T-helper 17 cell (primary cell): ENCODE results near the gene HPGD. TPM values are rescaled to one million over a fixed set of nuclear protein-coding genes. Genes with fewer than 3 reads are reported as not detected.
A peak's percentile ranks its signal among the peaks of the same experiment; 100 is the strongest.

ENCODE experiments used
- ATAC-seq: fragments of 150-1000 bp; cut with Tn5 transposase; 2 replicates; pipeline ENCODE4 v1.10.0; 2021; ENCODE audit warnings: mild to moderate bottlenecking, moderate library complexity
- DNase-seq, 3 donors: peaks; one replicate each; pipeline versions ENCODE4 v3.0.0 to v3.0.0-alpha.2; 2020 to 2021
- H3K9me3 ChIP-seq: one replicate; pipeline ENCODE4 v1.7.0; 2013; ENCODE audit warnings: low read length, mild to moderate bottlenecking; ENCODE audit not compliant: control insufficient read depth, poor library complexity, severe bottlenecking
- H3K27ac Mint-ChIP-seq: one replicate; pipeline ENCODE4 v1.8.0; 2022; ENCODE audit warnings: mild to moderate bottlenecking, moderate library complexity, mixed read lengths
- H3K27me3 Mint-ChIP-seq: one replicate; pipeline ENCODE4 v1.8.0; 2022; ENCODE audit warnings: mixed read lengths
- H3K36me3 Mint-ChIP-seq: one replicate; pipeline ENCODE4 v1.8.0; 2022; ENCODE audit warnings: low read depth, mixed read lengths
- H3K4me1 Mint-ChIP-seq: one replicate; pipeline ENCODE4 v1.8.0; 2022; ENCODE audit warnings: mild to moderate bottlenecking, mixed read lengths
- H3K4me3 Mint-ChIP-seq: one replicate; pipeline ENCODE4 v1.8.0; 2022; ENCODE audit warnings: mild to moderate bottlenecking, moderate library complexity, mixed read lengths
- total RNA-seq, 4 donors: library from RNA in 2 of 4; stranded (reverse) in 2 of 4; gene quantifications; one replicate each; pipeline ENCODE4 v1.2.3 and lab custom pipeline; 2022 to 2026

The HPGD gene
- total RNA-seq, 2 donors from 2014 or later, result 19.3 to 20.8 TPM

DNA sequence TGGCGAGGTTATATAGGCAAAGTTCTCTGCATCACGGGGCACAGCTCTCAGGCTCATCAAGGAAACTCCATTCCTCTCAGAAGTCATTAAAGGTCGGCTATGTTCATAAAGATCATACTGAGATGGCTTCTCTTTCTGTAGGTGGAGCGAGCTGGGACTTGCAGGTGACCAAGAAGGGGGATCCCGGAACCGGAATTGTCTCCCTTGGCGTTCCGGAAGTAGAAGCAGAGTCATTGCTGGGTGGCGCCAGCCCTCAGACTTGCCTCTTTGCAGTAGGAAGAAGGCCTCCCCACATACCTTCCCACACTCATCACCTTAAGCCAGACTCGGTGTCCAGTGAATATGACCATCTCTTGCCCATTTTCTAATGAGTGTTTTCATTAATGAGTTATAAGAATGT lies 17.9 kb upstream of the HPGD start:
- ATAC-seq, result no peak
- peaks cover 2% of the 10 kb centered on the region for H3K36me3 Mint-ChIP-seq
- H3K9me3 ChIP-seq, result no peaks in the 10 kb centered on the region

DNA sequence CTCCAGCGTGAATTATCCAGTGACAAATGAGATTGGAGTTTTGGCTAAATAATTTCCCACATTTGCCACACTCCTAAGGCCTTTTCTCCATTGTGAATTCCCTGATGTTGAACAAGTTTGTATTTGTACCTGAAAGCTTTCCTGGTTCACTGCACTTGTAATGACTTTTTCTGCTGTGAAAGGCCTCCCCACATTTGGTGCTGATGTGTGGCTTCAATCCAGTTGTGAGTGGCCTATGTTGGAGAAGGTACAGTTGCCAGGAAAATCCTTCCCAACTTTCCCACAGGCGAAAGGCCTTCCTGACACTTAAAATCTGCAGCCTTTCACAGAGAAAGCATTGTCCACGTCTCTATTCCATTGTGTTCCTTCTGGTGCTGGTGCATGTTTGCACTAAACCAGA lies 17.3 kb upstream of the HPGD start:
- DNase-seq (no peak), ATAC-seq (no peak)
- no peaks in the 10 kb centered on the region for H3K9me3 ChIP-seq
- no peak overlapping the region for H3K4me3 Mint-ChIP-seq
- H3K27ac Mint-ChIP-seq, result no peak overlapping the region
- no peaks in the 10 kb centered on the region for H3K4me1 Mint-ChIP-seq
- peaks cover 2% of the 10 kb centered on the region for H3K36me3 Mint-ChIP-seq
- no peaks in the 10 kb centered on the region for H3K27me3 Mint-ChIP-seq

More for the DNA sequence above, 17.9 kb upstream of the HPGD start:
- no peaks in the 10 kb centered on the region for H3K27me3 Mint-ChIP-seq
- H3K4me3 Mint-ChIP-seq, result no peak overlapping the region
- no peak for DNase-seq
- H3K4me1 Mint-ChIP-seq, result no peaks in the 10 kb centered on the region
- H3K27ac Mint-ChIP-seq, result no peak overlapping the region

DNA sequence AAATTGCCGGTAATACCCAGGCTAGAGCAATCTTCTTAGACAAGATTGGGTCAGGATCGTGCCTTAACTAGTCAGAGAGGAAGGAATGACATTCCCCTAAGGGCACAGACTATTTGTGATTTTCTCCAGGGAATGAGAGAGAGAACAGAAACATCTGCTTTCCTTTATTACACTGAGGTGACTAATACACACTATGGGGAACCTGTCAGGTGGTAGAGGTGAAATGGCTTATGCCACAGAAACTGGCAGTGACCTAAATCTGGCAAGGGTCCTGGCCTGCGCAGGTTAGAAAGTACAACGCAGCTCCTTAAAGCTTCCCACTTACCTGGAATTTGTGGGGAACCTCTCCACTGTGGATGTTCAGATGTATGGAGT lies 16.6 kb upstream of the HPGD start:
- H3K36me3 Mint-ChIP-seq, result peaks cover 2% of the 10 kb centered on the region
- H3K4me1 Mint-ChIP-seq, result no peaks in the 10 kb centered on the region
- no peak overlapping the region for H3K4me3 Mint-ChIP-seq
- H3K9me3 ChIP-seq, result no peaks in the 10 kb centered on the region
- no peak for DNase-seq
- no peaks in the 10 kb centered on the region for H3K27me3 Mint-ChIP-seq
- ATAC-seq, result no peak
- no peak overlapping the region for H3K27ac Mint-ChIP-seq

DNA sequence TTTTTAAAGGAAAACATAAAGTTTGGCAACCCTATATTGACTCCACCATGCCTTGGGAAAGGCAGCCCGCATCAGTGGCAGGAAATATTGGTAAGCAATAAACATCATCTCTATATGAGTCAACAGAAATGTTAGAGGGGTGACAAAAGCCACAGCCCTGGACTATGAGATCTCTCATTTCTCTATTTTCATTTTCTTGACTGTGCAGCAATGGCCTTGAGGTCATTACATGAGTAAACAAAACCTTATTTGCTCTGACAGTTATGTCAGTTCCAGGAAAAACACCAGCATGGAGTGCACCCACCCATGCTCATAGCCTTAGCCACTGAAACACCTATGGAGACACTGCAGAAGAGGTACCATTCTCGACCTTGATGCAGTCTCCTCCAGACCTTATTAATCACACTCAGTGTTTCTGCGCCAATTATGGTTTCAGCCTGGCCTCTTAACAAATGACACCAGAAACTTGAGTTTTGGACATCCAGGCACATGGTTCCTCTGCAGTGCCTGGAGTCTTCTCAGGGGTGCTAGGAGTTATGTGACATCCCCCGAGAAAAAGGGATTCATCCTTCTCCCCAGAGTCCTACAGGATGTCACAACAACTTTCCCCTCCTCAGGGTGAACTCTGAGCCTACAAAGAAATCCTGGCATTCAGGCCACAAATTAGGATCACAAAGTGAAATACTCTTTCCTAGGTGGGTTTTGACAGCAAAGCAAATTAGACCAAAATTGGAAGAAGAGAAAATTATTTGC lies 16.0 kb upstream of the HPGD start:
- DNase-seq (no peak), ATAC-seq (no peak)
- no peak overlapping the region for H3K4me3 Mint-ChIP-seq
- H3K27me3 Mint-ChIP-seq, result no peaks in the 10 kb centered on the region
- peaks cover 2% of the 10 kb centered on the region for H3K36me3 Mint-ChIP-seq
- H3K4me1 Mint-ChIP-seq, result no peaks in the 10 kb centered on the region
- H3K27ac Mint-ChIP-seq, result no peak overlapping the region
- no peaks in the 10 kb centered on the region for H3K9me3 ChIP-seq

DNA sequence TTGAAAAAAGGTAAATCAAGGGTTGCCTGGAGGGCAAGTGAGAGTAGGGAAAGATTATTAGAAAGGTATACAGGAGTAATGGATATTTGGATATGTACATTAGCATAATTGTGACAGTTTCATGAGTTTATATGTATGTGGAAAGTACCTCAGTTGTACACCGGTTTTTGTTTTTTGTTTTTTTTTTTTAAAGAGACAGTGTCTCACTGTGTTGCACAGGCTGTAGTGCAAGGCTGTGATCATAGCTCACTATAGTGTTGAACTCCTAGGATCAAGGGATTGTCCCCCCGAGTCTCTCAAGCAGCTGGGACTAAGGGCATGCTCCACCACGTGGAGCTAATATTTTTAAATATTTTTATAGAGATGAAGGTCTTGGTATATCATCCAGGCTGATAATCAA lies 15.3 kb upstream of the HPGD start:
- peaks cover 2% of the 10 kb centered on the region for H3K36me3 Mint-ChIP-seq
- no peak overlapping the region for H3K4me3 Mint-ChIP-seq
- DNase-seq (no peak), ATAC-seq (no peak)
- H3K27ac Mint-ChIP-seq, result no peak overlapping the region
- no peaks in the 10 kb centered on the region for H3K4me1 Mint-ChIP-seq
- no peaks in the 10 kb centered on the region for H3K9me3 ChIP-seq
- H3K27me3 Mint-ChIP-seq, result no peaks in the 10 kb centered on the region

DNA sequence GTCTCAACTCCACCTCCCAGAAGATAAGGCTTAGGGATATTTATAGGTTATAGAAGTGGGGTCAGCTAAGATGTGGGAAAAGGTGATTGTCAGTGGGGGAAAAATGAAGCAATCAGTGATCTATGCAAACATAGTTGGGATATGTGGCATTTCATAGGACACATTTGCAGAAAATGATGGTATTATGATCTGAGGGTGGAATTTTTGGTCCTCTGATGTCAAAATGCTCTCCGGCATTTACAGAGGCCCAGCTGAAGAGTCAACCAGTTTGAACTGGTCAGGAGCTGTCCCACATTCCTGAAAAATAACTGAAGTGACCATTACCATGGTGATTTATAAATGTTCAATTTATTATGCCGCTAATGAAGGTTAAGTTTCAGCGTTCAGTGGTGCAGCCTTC lies 12.2 kb upstream of the HPGD start:
- no peaks in the 10 kb centered on the region for H3K4me1 Mint-ChIP-seq
- DNase-seq (no peak), ATAC-seq (no peak)

DNA sequence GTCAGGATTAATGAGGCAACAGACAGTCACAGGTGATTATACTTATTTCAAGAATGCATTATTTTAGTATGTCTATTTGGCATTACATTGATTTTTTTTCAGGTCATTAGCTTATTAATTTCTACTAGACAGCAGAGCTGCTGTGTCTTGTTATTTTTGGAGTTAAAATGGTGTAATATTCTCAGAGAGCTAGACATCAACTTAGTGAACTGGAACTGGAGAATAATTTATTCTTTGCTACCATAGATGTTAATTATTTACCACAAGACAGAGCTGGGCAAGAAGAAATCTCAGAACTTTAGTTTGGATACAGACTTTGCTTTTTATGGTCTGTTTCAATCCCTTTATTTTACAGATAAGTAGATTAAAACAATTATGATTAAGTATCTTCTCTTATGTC lies 10.2 kb upstream of the HPGD start:
- H3K27me3 Mint-ChIP-seq, result no peaks in the 10 kb centered on the region
- no peaks in the 10 kb centered on the region for H3K9me3 ChIP-seq
- DNase-seq (no peak), ATAC-seq (no peak)
- no peak overlapping the region for H3K4me3 Mint-ChIP-seq
- H3K36me3 Mint-ChIP-seq, result no peaks in the 10 kb centered on the region
- H3K27ac Mint-ChIP-seq, result no peak overlapping the region
- H3K4me1 Mint-ChIP-seq, result no peaks in the 10 kb centered on the region

More for the DNA sequence above, 12.2 kb upstream of the HPGD start:
- Mint-ChIP-seq H3K4me3 (no peak overlapping the region), H3K27me3 (no peaks in the 10 kb centered on the region), H3K36me3 (no peaks in the 10 kb centered on the region), H3K27ac (no peak overlapping the region)
- H3K9me3 ChIP-seq, result no peaks in the 10 kb centered on the region

DNA sequence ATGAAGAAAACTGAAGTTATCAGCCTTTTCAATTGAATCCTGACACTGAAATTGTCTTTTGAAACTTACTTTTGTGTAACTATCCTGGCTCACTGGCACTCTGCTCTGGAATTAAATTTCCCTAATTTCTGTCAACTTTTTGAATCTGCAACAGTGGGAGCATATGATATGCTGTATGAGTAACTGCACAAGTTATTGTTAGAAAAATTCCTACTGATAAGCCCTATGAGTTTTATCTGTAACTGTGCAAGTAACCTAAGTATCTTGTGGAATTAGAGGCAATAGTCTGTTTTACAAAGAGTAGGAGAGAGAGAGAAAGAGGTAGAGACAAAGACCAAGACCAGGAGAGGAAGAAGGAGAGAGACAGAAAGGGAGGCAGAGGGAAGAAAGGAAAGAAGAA lies 9.2 kb upstream of the HPGD start:
- Mint-ChIP-seq H3K27ac (no peak overlapping the region), H3K27me3 (no peaks in the 10 kb centered on the region), H3K4me3 (no peak overlapping the region), H3K36me3 (no peaks in the 10 kb centered on the region), H3K4me1 (no peaks in the 10 kb centered on the region)
- ATAC-seq, result no peak
- H3K9me3 ChIP-seq, result no peaks in the 10 kb centered on the region
- no peak for DNase-seq

DNA sequence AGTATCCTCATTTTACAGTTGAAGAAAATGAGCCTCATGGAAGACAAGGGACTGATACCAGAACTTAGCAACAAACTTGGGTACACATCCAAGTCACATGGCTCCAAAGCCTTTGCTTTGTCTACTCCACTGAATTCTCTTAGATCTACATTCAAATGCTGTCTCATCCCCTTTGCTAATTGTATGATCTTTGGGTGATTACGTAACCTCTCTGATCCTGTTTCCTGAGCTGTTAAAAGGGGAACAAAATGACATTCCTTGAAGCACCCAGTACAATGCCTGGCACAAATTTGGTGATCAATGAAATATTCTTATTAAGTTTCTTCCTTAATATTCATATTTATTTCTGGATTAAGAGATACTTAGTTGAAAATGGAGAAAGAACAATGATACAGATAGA lies 5.9 kb upstream of the HPGD start:
- no peaks in the 10 kb centered on the region for H3K36me3 Mint-ChIP-seq
- H3K4me3 Mint-ChIP-seq, result no peak overlapping the region
- DNase-seq (no peak), ATAC-seq (no peak)
- no peaks in the 10 kb centered on the region for H3K9me3 ChIP-seq
- peaks cover 26% of the 10 kb centered on the region for H3K27me3 Mint-ChIP-seq
- peaks cover 10% of the 10 kb centered on the region for H3K4me1 Mint-ChIP-seq
- no peak overlapping the region for H3K27ac Mint-ChIP-seq

DNA sequence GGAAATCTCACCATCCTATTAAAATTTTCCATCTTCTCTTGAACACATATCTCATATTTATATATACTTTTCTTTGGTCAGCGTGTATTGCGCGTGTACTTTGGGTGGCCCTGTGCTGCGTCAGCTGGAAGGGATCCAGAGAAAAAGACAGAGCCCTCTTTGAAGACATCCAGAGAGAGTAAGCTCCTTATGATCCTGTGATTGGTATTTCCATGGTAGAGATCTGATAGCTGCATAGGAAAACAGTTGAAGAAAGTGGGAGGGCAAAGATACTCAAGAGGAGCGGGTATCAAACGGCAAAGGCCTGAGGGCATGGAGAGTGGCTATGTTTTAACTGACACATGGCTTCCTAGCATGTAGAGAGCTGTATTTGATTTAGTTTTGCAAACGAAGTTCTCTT lies 4.4 kb upstream of the HPGD start:
- Mint-ChIP-seq H3K4me1 (peaks cover 10% of the 10 kb centered on the region), H3K27ac (no peak overlapping the region), H3K27me3 (peaks cover 32% of the 10 kb centered on the region), H3K36me3 (no peaks in the 10 kb centered on the region), H3K4me3 (no peak overlapping the region)
- ATAC-seq (no peak), DNase-seq (no peak)
- H3K9me3 ChIP-seq, result no peaks in the 10 kb centered on the region

DNA sequence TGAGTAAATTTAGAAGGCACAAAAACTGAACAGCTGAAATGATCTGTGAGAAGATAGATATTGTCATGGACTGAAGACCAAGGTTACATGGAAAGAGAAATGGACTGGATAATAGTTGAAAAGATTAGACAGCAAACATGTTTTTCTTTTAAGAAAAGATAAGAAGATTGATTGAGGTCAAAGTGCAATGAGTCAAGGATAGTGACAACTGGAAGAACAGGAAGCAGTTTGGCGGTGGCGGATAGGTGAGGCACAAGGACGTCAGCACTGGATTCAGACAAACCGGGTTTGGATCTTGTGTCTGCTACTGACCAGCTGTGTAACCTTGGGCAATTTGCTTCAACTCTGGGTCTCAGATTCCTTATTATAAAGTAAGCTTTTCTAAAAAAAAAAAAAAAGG lies 2.0 kb upstream of the HPGD start:
- no peak for ATAC-seq
- DNase-seq, result no peak
- Mint-ChIP-seq H3K4me3 (peak overlapping the region; percentile 53), H3K4me1 (peaks cover 14% of the 10 kb centered on the region), H3K27me3 (peaks cover 34% of the 10 kb centered on the region), H3K27ac (peak overlapping the region; percentile 84), H3K36me3 (peaks cover 3% of the 10 kb centered on the region)
- H3K9me3 ChIP-seq, result no peaks in the 10 kb centered on the region

DNA sequence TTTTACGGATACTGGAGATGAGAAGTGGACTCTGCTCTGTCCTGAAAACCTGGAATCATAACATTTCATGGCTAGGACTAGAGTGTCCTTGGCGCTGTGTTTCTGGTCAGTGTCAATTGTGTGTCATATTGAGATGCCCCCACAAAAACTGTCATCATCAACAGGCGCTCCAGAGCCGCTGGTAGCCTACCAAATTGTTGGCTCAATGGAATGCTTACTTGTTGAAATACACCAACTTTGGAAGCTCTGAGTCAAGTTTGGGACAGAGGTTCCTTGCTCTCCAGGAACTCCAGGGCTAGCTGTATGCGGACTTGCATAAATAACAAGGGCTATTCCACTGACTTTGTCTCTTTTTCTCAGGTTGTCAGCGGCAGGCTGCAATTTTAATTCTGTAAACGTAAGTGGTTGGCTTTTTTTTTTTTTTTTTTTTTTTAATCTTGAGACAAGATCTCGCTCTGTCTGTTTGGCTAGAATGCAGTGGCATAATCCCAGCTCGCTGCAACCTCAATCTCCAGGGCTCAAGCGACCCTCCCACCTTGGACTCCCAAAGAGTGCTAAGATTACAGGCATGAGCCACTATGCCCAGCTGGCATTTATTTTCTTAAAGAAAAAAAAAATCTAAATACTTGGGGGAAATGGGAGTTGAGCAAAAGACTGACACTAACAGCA lies 871 bp upstream of the HPGD start:
- peaks cover 14% of the 10 kb centered on the region for H3K4me1 Mint-ChIP-seq
- DNase-seq, result no peak

DNA sequence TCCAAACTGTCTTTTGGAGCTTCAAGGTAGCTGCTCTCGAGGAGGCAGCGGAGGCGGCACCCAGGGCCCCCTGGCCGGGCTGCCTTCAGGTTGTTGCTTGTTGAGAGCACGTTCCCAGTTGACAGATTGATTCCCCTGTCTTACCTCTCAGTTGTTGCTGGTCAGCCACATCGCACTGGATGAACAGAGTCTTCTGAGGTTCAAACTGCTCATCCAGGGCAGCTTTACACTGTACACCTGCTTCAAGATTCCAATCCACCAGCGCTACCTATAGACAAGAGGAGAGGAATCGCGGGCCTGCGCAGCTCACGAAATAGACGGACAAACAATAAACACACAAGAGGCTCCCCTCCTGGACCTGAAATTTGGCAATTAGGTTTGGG lies 497 bp downstream of the HPGD start:
- ATAC-seq, result peak; percentile 35
- peak in 1 of 3 donors; percentile 7 for DNase-seq

More for the DNA sequence above, 871 bp upstream of the HPGD start:
- peak overlapping the region; percentile 91 for H3K4me3 Mint-ChIP-seq
- no peaks in the 10 kb centered on the region for H3K9me3 ChIP-seq
- H3K27me3 Mint-ChIP-seq, result peaks cover 34% of the 10 kb centered on the region
- H3K36me3 Mint-ChIP-seq, result peaks cover 3% of the 10 kb centered on the region
- peak overlapping the region; percentile 84 for H3K27ac Mint-ChIP-seq
- ATAC-seq, result peak; percentile 19

DNA sequence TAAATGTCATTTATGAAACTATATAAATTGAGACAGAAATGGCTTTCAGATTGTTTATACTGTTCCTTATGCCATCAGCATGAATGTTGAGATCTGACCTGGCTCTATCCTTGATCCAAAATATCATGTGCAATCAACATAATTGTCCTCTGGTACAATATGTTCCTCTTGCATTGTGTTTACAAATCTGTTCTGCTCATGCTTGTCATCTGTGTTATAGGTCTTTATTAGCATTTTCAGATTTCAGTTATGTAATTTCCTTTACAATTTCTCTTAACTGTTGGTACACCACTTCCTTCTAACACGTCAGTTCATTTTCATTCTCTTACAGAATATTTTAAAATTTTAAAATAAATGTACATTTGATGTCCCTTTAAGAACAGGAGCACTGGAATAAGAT lies 1.6 kb downstream of the HPGD start:
- Mint-ChIP-seq H3K4me3 (no peak overlapping the region), H3K4me1 (peaks cover 17% of the 10 kb centered on the region), H3K27ac (peak overlapping the region; percentile 84), H3K36me3 (peaks cover 3% of the 10 kb centered on the region), H3K27me3 (peaks cover 29% of the 10 kb centered on the region)
- no peaks in the 10 kb centered on the region for H3K9me3 ChIP-seq
- DNase-seq, result no peak
- ATAC-seq, result no peak

More for the DNA sequence above, 497 bp downstream of the HPGD start:
- Mint-ChIP-seq H3K4me1 (peaks cover 14% of the 10 kb centered on the region), H3K27me3 (peaks cover 34% of the 10 kb centered on the region), H3K27ac (peak overlapping the region; percentile 84), H3K36me3 (peaks cover 3% of the 10 kb centered on the region), H3K4me3 (peak overlapping the region; percentile 91)
- no peaks in the 10 kb centered on the region for H3K9me3 ChIP-seq
